Measurements from ENCODE around the gene PHLDB3. TPM values are rescaled to one million over a fixed set of nuclear protein-coding genes. Genes with fewer than 3 reads are reported as not detected.

The PHLDB3 gene
- total and polyA plus RNA-seq, 2 donors (not counting 3 experiments of a cell fraction or from before 2014, with no cell fraction given) = 5.5 to 12.0 TPM

GRCh38 chr19:43490759-43491158, 13.8 kb downstream of the PHLDB3 start:
- Histone ChIP-seq H3K36me3 (ENCODE audit: control insufficient read depth in 2 of 2, extremely low read depth in 1 of 2, insufficient read depth in 2 of 2, low read length in 2 of 2) (peaks cover 0 to 12% of the 10 kb centered on the region in 2 experiments), H4K20me1 (replicated peaks; ENCODE audit: control insufficient read depth, extremely low read depth, insufficient read depth, low read length) (no peaks in the 10 kb centered on the region), H3K4me1 (ENCODE audit: control insufficient read depth, extremely low read depth, insufficient read depth, low read length) (no peaks in the 10 kb centered on the region), H3K4me3 (replicated peaks in 1 of 3; ENCODE audit: insufficient read depth in 1 of 3, low read depth in 1 of 3, low read length in 3 of 3) (no peak overlapping the region), H3K9ac (replicated peaks; ENCODE audit: extremely low read depth, insufficient read depth, low read length) (no peak overlapping the region), H3K9me3 (replicated peaks; ENCODE audit: control insufficient read depth, insufficient read depth, low read length) (no peaks in the 10 kb centered on the region), H2AFZ (ENCODE audit: low read depth, low read length) (no peak overlapping the region), H3K79me2 (ENCODE audit: control insufficient read depth, insufficient read depth, low read length) (no peaks in the 10 kb centered on the region), H3K27me3 (ENCODE audit: control insufficient read depth in 2 of 2, insufficient read depth in 2 of 2, low read length in 2 of 2) (no peaks in the 10 kb centered on the region), H3K9me1 (replicated peaks; ENCODE audit: control insufficient read depth, extremely low read depth, insufficient read depth, low read length) (no peaks in the 10 kb centered on the region), H3K27ac (ENCODE audit: insufficient read depth, low read depth, low read length) (no peak overlapping the region), H3K4me2 (ENCODE audit: insufficient read depth, low read length) (no peak overlapping the region)
- CTCF ChIA-PET = interaction anchor here (1.1 to 1.6 kb wide), 4 partner anchors 11 to 58 kb away, joined by 3 to 8 read pairs (median 4); no protein-coding TSS in a partner anchor
- dilution Hi-C loops (cut with MboI; ENCODE audit: extremely low pct_ligation_motif_present, low sequenced_read_pairs) (no loop called here), intact Hi-C loops (cut with micrococcal nuclease) (no loop called here)
- no peak for DNase-seq (ENCODE audit: low read depth, low spot score)
- BruUV-seq (replicated peaks) = no TSS peak
- FAIRE-seq = no peak
- TF ChIP-seq FOS (IDR thresholded peaks at IDR 0.05; ENCODE audit: borderline replicate concordance, insufficient read depth, low read length) (no peak), EZH2 (IDR thresholded peaks at IDR 0.05; ENCODE audit: borderline replicate concordance, low read depth, low read length, severe bottlenecking) (no peak), POLR2AphosphoS5 (IDR thresholded peaks at IDR 0.05; ENCODE audit: insufficient read depth, low read depth, low read length) (no peak), GATA2 (IDR thresholded peaks at IDR 0.05; ENCODE audit: insufficient read depth, insufficient read length, low read depth, low read length) (no peak), POLR2A (IDR thresholded peaks at IDR 0.05; ENCODE audit: low read depth, low read length) (no peak), MYC (IDR thresholded peaks at IDR 0.05; ENCODE audit: low read depth, low read length) (no peak), JUN (IDR thresholded peaks at IDR 0.05; ENCODE audit: borderline replicate concordance, insufficient read depth, insufficient read length, low read depth) (no peak)
- TF ChIP-seq, protein P1, sequence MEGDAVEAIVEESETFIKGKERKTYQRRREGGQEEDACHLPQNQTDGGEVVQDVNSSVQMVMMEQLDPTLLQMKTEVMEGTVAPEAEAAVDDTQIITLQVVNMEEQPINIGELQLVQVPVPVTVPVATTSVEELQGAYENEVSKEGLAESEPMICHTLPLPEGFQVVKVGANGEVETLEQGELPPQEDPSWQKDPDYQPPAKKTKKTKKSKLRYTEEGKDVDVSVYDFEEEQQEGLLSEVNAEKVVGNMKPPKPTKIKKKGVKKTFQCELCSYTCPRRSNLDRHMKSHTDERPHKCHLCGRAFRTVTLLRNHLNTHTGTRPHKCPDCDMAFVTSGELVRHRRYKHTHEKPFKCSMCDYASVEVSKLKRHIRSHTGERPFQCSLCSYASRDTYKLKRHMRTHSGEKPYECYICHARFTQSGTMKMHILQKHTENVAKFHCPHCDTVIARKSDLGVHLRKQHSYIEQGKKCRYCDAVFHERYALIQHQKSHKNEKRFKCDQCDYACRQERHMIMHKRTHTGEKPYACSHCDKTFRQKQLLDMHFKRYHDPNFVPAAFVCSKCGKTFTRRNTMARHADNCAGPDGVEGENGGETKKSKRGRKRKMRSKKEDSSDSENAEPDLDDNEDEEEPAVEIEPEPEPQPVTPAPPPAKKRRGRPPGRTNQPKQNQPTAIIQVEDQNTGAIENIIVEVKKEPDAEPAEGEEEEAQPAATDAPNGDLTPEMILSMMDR (IDR thresholded peaks at IDR 0.05; ENCODE audit: extremely low read depth in 1 of 2, insufficient read depth in 1 of 2, low read depth in 1 of 2, low read length in 2 of 2) = no peak
- TF ChIP-seq, protein P2, sequence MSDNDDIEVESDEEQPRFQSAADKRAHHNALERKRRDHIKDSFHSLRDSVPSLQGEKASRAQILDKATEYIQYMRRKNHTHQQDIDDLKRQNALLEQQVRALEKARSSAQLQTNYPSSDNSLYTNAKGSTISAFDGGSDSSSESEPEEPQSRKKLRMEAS (IDR thresholded peaks at IDR 0.05; ENCODE audit: insufficient read depth, insufficient read length) = no peak
- POLR2A ChIA-PET = no interaction called here
